ENCODE measurements around the gene ATP6V1E1. TPM values are rescaled to one million over a fixed set of nuclear protein-coding genes. Genes with fewer than 3 reads are reported as not detected.

ATP6V1E1 gene
- total RNA-seq, 1 donor from 2014 or later, result 213 TPM

GRCh38 chr22:17613280-17613679 lies 15.3 kb downstream of the ATP6V1E1 start:
- no peaks in the 10 kb centered on the region for H3K27me3 ChIP-seq (ENCODE audit: low read depth)
- H3K4me3 ChIP-seq, result no peak overlapping the region
- H3K4me1 ChIP-seq, result peaks cover 16% of the 10 kb centered on the region
- no peaks in the 10 kb centered on the region for H3K9me3 ChIP-seq (replicated peaks)
- no peak overlapping the region for H3K27ac ChIP-seq (replicated peaks)
- TF ChIP-seq CTCF (IDR thresholded peaks at IDR 0.05; ENCODE audit: borderline replicate concordance), result no peak
- H3K36me3 ChIP-seq, result peaks cover 70% of the 10 kb centered on the region
- intact Hi-C loops (cut with micrococcal nuclease), result no loop called here
- DNase-seq, result no peak

GRCh38 chr22:17612057-17612456 lies 16.5 kb downstream of the ATP6V1E1 start:
- DNase-seq, result no peak
- Histone ChIP-seq H3K4me3 (no peak overlapping the region), H3K36me3 (peaks cover 58% of the 10 kb centered on the region), H3K27me3 (ENCODE audit: low read depth) (no peaks in the 10 kb centered on the region), H3K9me3 (replicated peaks) (no peaks in the 10 kb centered on the region), H3K27ac (replicated peaks) (no peak overlapping the region), H3K4me1 (peaks cover 28% of the 10 kb centered on the region)
- intact Hi-C loops (cut with micrococcal nuclease), result no loop called here
- TF ChIP-seq CTCF (IDR thresholded peaks at IDR 0.05; ENCODE audit: borderline replicate concordance), result no peak

GRCh38 chr22:17607891-17608521 lies 20.5 kb downstream of the ATP6V1E1 start:
- intact Hi-C loops (cut with micrococcal nuclease), result no loop called here
- TF ChIP-seq CTCF (IDR thresholded peaks at IDR 0.05; ENCODE audit: borderline replicate concordance), result no peak
- Histone ChIP-seq H3K36me3 (peaks cover 35% of the 10 kb centered on the region), H3K4me1 (peaks cover 43% of the 10 kb centered on the region), H3K27ac (replicated peaks) (peak overlapping the region; percentile 67), H3K4me3 (no peak overlapping the region), H3K9me3 (replicated peaks) (no peaks in the 10 kb centered on the region), H3K27me3 (ENCODE audit: low read depth) (no peaks in the 10 kb centered on the region)
- no peak for DNase-seq

GRCh38 chr22:17606496-17606895 lies 22.1 kb downstream of the ATP6V1E1 start:
- H3K9me3 ChIP-seq (replicated peaks), result no peaks in the 10 kb centered on the region
- intact Hi-C loops (cut with micrococcal nuclease), result no loop called here
- no peak overlapping the region for H3K4me3 ChIP-seq
- peaks cover 42% of the 10 kb centered on the region for H3K4me1 ChIP-seq
- peak overlapping the region; percentile 67 for H3K27ac ChIP-seq (replicated peaks)
- no peak for TF ChIP-seq CTCF (IDR thresholded peaks at IDR 0.05; ENCODE audit: borderline replicate concordance)
- peaks cover 28% of the 10 kb centered on the region for H3K36me3 ChIP-seq
- DNase-seq, result no peak
- H3K27me3 ChIP-seq (ENCODE audit: low read depth), result no peaks in the 10 kb centered on the region

GRCh38 chr22:17603668-17604067 lies 24.9 kb downstream of the ATP6V1E1 start:
- Histone ChIP-seq H3K4me3 (no peak overlapping the region), H3K27ac (replicated peaks) (no peak overlapping the region), H3K9me3 (replicated peaks) (no peaks in the 10 kb centered on the region), H3K4me1 (peaks cover 29% of the 10 kb centered on the region), H3K27me3 (ENCODE audit: low read depth) (no peaks in the 10 kb centered on the region), H3K36me3 (peaks cover 42% of the 10 kb centered on the region)
- DNase-seq, result no peak
- intact Hi-C loops (cut with micrococcal nuclease), result no loop called here
- TF ChIP-seq CTCF (IDR thresholded peaks at IDR 0.05; ENCODE audit: borderline replicate concordance), result no peak

All from left ventricle myocardium inferior (tissue), 1 donor.